ENCODE data around the gene FUS. TPM values are rescaled to one million over a fixed set of nuclear protein-coding genes. Genes with fewer than 3 reads are reported as not detected.
"Not testable (repeated sequence)": the region's sequence is repeated elsewhere in the genome, so short reads cannot be mapped to it uniquely, and the experiment has no call there.

The FUS gene
- total RNA-seq, 6 experiments from 2014 or later: 18.7 to 69.7 (median 40.4) TPM

GRCh38 chr16:31143011-31143693, 36.8 kb upstream of the FUS start:
- DNase-seq (no peak), ATAC-seq (no peak)
- intact Hi-C loops (cut with DNase I): no loop called here
- 60% methylated on average over 5 of the region's 22 CpGs for WGBS (ENCODE audit: insufficient coverage, low coverage, low lambda C conversion rate, missing lambda C conversion rate)
- TF ChIP-seq CTCF (IDR thresholded peaks at IDR 0.05) (no peak), POLR2A (IDR thresholded peaks at IDR 0.05) (no peak)
- Histone ChIP-seq H3K27ac (peak overlapping the region in 2 of 3 donors; percentile 75 to 78), H3K9me3 (no peaks in the 10 kb centered on the region), H3K4me1 (peaks cover 0 to 18% (median 9%) of the 10 kb centered on the region in 4 donors), H3K4me3 (peak overlapping the region in 2 of 3 donors; percentile 48 to 51), H3K36me3 (no peaks in the 10 kb centered on the region), H3K27me3 (no peaks in the 10 kb centered on the region)

GRCh38 chr16:31143694-31144148, 36.2 kb upstream of the FUS start:
- Histone ChIP-seq H3K36me3 (no peaks in the 10 kb centered on the region), H3K9me3 (no peaks in the 10 kb centered on the region), H3K27me3 (no peaks in the 10 kb centered on the region), H3K4me1 (peaks cover 0 to 18% (median 9%) of the 10 kb centered on the region in 4 donors), H3K27ac (no peak overlapping the region), H3K4me3 (no peak overlapping the region)
- TF ChIP-seq POLR2A (IDR thresholded peaks at IDR 0.05): no peak
- no peak for TF ChIP-seq CTCF (IDR thresholded peaks at IDR 0.05)
- intact Hi-C loops (cut with DNase I): no loop called here
- 80% methylated on average over 1 of the region's 8 CpGs for WGBS (ENCODE audit: insufficient coverage, low coverage, low lambda C conversion rate, missing lambda C conversion rate)
- ATAC-seq: no peak
- DNase-seq: no peak

GRCh38 chr16:31144418-31144817, 35.5 kb upstream of the FUS start:
- intact Hi-C loops (cut with DNase I); H3K9me3 ChIP-seq; H3K27me3 ChIP-seq; ATAC-seq; DNase-seq; H3K27ac ChIP-seq; H3K4me3 ChIP-seq; H3K36me3 ChIP-seq: not testable (repeated sequence)
- 84% methylated on average over 6 of the region's 7 CpGs for WGBS (ENCODE audit: insufficient coverage, low coverage, low lambda C conversion rate, missing lambda C conversion rate)
- peaks cover 0 to 18% (median 9%) of the 10 kb centered on the region in 4 donors for H3K4me1 ChIP-seq

GRCh38 chr16:31145398-31145990, 34.4 kb upstream of the FUS start:
- 40% methylated on average over 7 of the region's 12 CpGs for WGBS (ENCODE audit: insufficient coverage, low coverage, low lambda C conversion rate, missing lambda C conversion rate)
- Histone ChIP-seq H3K36me3 (no peaks in the 10 kb centered on the region), H3K4me3 (no peak overlapping the region), H3K27ac (no peak overlapping the region), H3K27me3 (no peaks in the 10 kb centered on the region), H3K9me3 (no peaks in the 10 kb centered on the region), H3K4me1 (peaks cover 0 to 15% (median 7%) of the 10 kb centered on the region in 4 donors)
- intact Hi-C loops (cut with DNase I): no loop called here
- TF ChIP-seq POLR2A (IDR thresholded peaks at IDR 0.05): no peak
- TF ChIP-seq CTCF (IDR thresholded peaks at IDR 0.05): no peak
- DNase-seq (no peak), ATAC-seq (no peak)

GRCh38 chr16:31147574-31147973, 32.4 kb upstream of the FUS start:
- intact Hi-C loops (cut with DNase I): no loop called here
- 89% methylated on average over 3 of the region's 3 CpGs for WGBS (ENCODE audit: insufficient coverage, low coverage, low lambda C conversion rate, missing lambda C conversion rate)

More at GRCh38 chr16:31147574-31147973, 32.4 kb upstream of the FUS start:
- ATAC-seq (no peak), DNase-seq (no peak)
- no peaks in the 10 kb centered on the region for H3K4me1 ChIP-seq
- TF ChIP-seq CTCF (IDR thresholded peaks at IDR 0.05) (no peak), POLR2A (IDR thresholded peaks at IDR 0.05) (no peak)
- no peaks in the 10 kb centered on the region for H3K36me3 ChIP-seq
- no peaks in the 10 kb centered on the region for H3K27me3 ChIP-seq
- H3K9me3 ChIP-seq: no peaks in the 10 kb centered on the region
- H3K27ac ChIP-seq: no peak overlapping the region
- no peak overlapping the region for H3K4me3 ChIP-seq

Data from right lobe of liver (tissue), 6 donors.